ENCODE results near the gene CCDC66. TPM values are rescaled to one million over a fixed set of nuclear protein-coding genes. Genes with fewer than 3 reads are reported as not detected.
"Not testable (repeated sequence)": the region's sequence is repeated elsewhere in the genome, so short reads cannot be mapped to it uniquely, and the experiment has no call there.

Gene CCDC66
- polyA plus RNA-seq, 1 of the 3 experiments (the other 2 are of a cell fraction): 4.6 TPM

- 54% methylated on average over 2 of the region's 2 CpGs for WGBS (ENCODE audit: low lambda C conversion rate)
- POLR2A ChIA-PET; H3K27ac ChIP-seq (ENCODE audit: low read depth in 2 of 2, low read length in 1 of 2); H4K20me1 ChIP-seq (ENCODE audit: insufficient read depth); H3K27me3 ChIP-seq (ENCODE audit: insufficient read depth); CTCF ChIA-PET; H3F3A ChIP-seq (replicated peaks; ENCODE audit: insufficient read depth); H3K9me3 ChIP-seq; H2AFZ ChIP-seq (ENCODE audit: low read depth); H3K9me2 ChIP-seq; H3K79me2 ChIP-seq (ENCODE audit: insufficient read depth); DNase-seq; H3K4me2 ChIP-seq; H3K4me1 ChIP-seq (ENCODE audit: control insufficient read depth in 1 of 2, insufficient read depth in 2 of 2, low read depth in 1 of 2, low read length in 1 of 2); H3K4me3 ChIP-seq (ENCODE audit: low read depth in 2 of 2, low read length in 1 of 2); H3K9ac ChIP-seq: not testable (repeated sequence)
- H3K36me3 ChIP-seq (replicated peaks in 1 of 2; ENCODE audit: control insufficient read depth in 1 of 2, insufficient read depth in 2 of 2, low read length in 1 of 2): peaks cover 9 to 43% of the 10 kb centered on the region in 2 experiments
Measured at GRCh38 chr3:56608479-56608878, 51.5 kb downstream of the CCDC66 start.

GRCh38 chr3:56610669-56611335 is 53.8 kb downstream of the CCDC66 start:
- H3K4me3 ChIP-seq (ENCODE audit: low read depth in 2 of 2, low read length in 1 of 2): no peak overlapping the region
- no peaks in the 10 kb centered on the region for H3K4me1 ChIP-seq (ENCODE audit: control insufficient read depth in 1 of 2, insufficient read depth in 2 of 2, low read depth in 1 of 2, low read length in 1 of 2)
- DNase-seq: no peak
- H3K27me3 ChIP-seq (ENCODE audit: insufficient read depth): no peaks in the 10 kb centered on the region
- CTCF ChIA-PET: interaction anchor here (1.0 kb wide), 1 partner anchor 14 kb away, joined by 3 read pairs; no protein-coding TSS in a partner anchor
- H3K4me2 ChIP-seq: no peak overlapping the region
- POLR2A ChIA-PET: no interaction called here
- H3F3A ChIP-seq (replicated peaks; ENCODE audit: insufficient read depth): peaks cover 9% of the 10 kb centered on the region
- H3K79me2 ChIP-seq (ENCODE audit: insufficient read depth): peaks cover 3% of the 10 kb centered on the region; the same call in 1 of the 2 replicates
- H2AFZ ChIP-seq (ENCODE audit: low read depth): no peak overlapping the region
- H3K9ac ChIP-seq: no peak overlapping the region
- H3K9me2 ChIP-seq: no peaks in the 10 kb centered on the region
- TF ChIP-seq MAX (IDR thresholded peaks at IDR 0.05; ENCODE audit: low read depth) (no peak), EZH2phosphoT487 (IDR thresholded peaks at IDR 0.05; ENCODE audit: borderline replicate concordance, low read depth) (no peak), MEF2A (IDR thresholded peaks at IDR 0.05; ENCODE audit: borderline replicate concordance, low read depth) (no peak)
- no peaks in the 10 kb centered on the region for H4K20me1 ChIP-seq (ENCODE audit: insufficient read depth)
- WGBS (ENCODE audit: low lambda C conversion rate): 96% methylated on average over 4 of the region's 7 CpGs
- H3K27ac ChIP-seq (ENCODE audit: low read depth in 2 of 2, low read length in 1 of 2): no peak overlapping the region
- peaks cover 27 to 44% of the 10 kb centered on the region in 2 experiments for H3K36me3 ChIP-seq (replicated peaks in 1 of 2; ENCODE audit: control insufficient read depth in 1 of 2, insufficient read depth in 2 of 2, low read length in 1 of 2)
- no peaks in the 10 kb centered on the region for H3K9me3 ChIP-seq

GRCh38 chr3:56611364-56611763 is 54.4 kb downstream of the CCDC66 start:
- ChIA-PET POLR2A (no interaction called here), CTCF (interaction anchor here (1.0 kb wide), 1 partner anchor 13 kb away, joined by 3 read pairs; no protein-coding TSS in a partner anchor)
- Histone ChIP-seq H3K4me2 (no peak overlapping the region), H2AFZ (ENCODE audit: low read depth) (no peak overlapping the region), H3K4me3 (ENCODE audit: low read depth in 2 of 2, low read length in 1 of 2) (no peak overlapping the region), H3K79me2 (ENCODE audit: insufficient read depth) (peaks cover 3% of the 10 kb centered on the region; the same call in 1 of the 2 replicates), H3K4me1 (ENCODE audit: control insufficient read depth in 1 of 2, insufficient read depth in 2 of 2, low read depth in 1 of 2, low read length in 1 of 2) (no peaks in the 10 kb centered on the region), H3K27me3 (ENCODE audit: insufficient read depth) (no peaks in the 10 kb centered on the region), H3K9me2 (no peaks in the 10 kb centered on the region), H3K9ac (no peak overlapping the region), H3K9me3 (no peaks in the 10 kb centered on the region), H3F3A (replicated peaks; ENCODE audit: insufficient read depth) (peaks cover 9% of the 10 kb centered on the region), H3K36me3 (replicated peaks in 1 of 2; ENCODE audit: control insufficient read depth in 1 of 2, insufficient read depth in 2 of 2, low read length in 1 of 2) (peaks cover 30 to 40% of the 10 kb centered on the region in 2 experiments), H4K20me1 (ENCODE audit: insufficient read depth) (no peaks in the 10 kb centered on the region), H3K27ac (ENCODE audit: low read depth in 2 of 2, low read length in 1 of 2) (no peak overlapping the region)
- no peak for DNase-seq
- WGBS (ENCODE audit: low lambda C conversion rate): 88% methylated on average over 4 of the region's 8 CpGs
- TF ChIP-seq IRF3 (IDR thresholded peaks at IDR 0.05; ENCODE audit: low read depth, low read length) (no peak), SIN3A (IDR thresholded peaks at IDR 0.05; ENCODE audit: borderline replicate concordance, low read depth, low read length) (no peak), NRF1 (IDR thresholded peaks at IDR 0.05; ENCODE audit: low read depth, low read length) (no peak), USF2 (IDR thresholded peaks at IDR 0.05; ENCODE audit: borderline replicate concordance, low read depth, low read length) (no peak), EP300 (IDR thresholded peaks at IDR 0.05; ENCODE audit: borderline replicate concordance in 1 of 2, low read depth in 1 of 2, low read length in 1 of 2) (no peak), MAX (IDR thresholded peaks at IDR 0.05; ENCODE audit: low read depth) (no peak), FOXM1 (IDR thresholded peaks at IDR 0.05; ENCODE audit: low read depth) (no peak), SMC3 (IDR thresholded peaks at IDR 0.05; ENCODE audit: low read depth, low read length) (no peak), TEAD4 (IDR thresholded peaks at IDR 0.05; ENCODE audit: borderline replicate concordance, insufficient read depth) (no peak), POLR2AphosphoS5 (IDR thresholded peaks at IDR 0.05; ENCODE audit: low read depth, low read length) (no peak), CHD2 (IDR thresholded peaks at IDR 0.05; ENCODE audit: low read length, partially characterized antibody) (no peak), PBX3 (IDR thresholded peaks at IDR 0.05) (no peak), GABPA (IDR thresholded peaks at IDR 0.05; ENCODE audit: low read depth) (no peak)

Measured in SK-N-SH (cell line).